ES-I3 (cell line): ENCODE data around the gene TMC1.
"Not testable (repeated sequence)": the region's sequence is repeated elsewhere in the genome, so short reads cannot be mapped to it uniquely, and the experiment has no call there.

Source experiments
- H3K36me3 ChIP-seq: 2 replicates; pipeline ENCODE4 v1.6.1; 2013; ENCODE audit warnings: mild to moderate bottlenecking, low read length, control low read depth, moderate library complexity; ENCODE audit not compliant: insufficient read depth
- H3K4me1 ChIP-seq: 2 replicates; pipeline ENCODE4 v1.6.1; 2013; ENCODE audit warnings: mild to moderate bottlenecking, control low read depth, low read length; ENCODE audit not compliant: insufficient read depth
- H3K9ac ChIP-seq: 2 replicates; pipeline ENCODE4 v1.6.1; 2013; ENCODE audit warnings: low read depth, mild to moderate bottlenecking, low read length, moderate library complexity
- H3K9me3 ChIP-seq: 2 replicates; pipeline ENCODE4 v1.6.1; 2013; ENCODE audit warnings: mild to moderate bottlenecking, low read length, moderate library complexity; ENCODE audit not compliant: control insufficient read depth, insufficient read depth

TMC1 gene

DNA sequence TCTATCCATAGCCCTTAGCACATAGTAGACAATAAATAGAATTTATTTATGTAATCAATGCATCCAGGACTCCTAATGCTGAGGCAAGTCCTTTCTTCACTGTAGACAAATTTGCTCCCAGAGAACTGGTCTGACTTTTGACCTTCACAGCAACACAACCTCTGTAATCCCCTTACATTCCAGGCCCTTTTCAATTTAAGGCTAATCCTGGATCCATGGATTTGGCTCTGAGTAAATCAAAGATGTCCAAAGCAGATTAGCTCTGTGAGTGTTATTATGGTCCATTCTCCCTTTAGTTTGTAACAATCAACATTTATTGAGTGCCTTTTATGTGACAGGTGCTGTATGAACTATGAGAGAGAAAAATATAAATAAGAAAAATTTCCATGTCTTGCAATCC lies 27.4 kb upstream of the TMC1 start:
- Histone ChIP-seq H3K9ac (no peak overlapping the region), H3K4me1 (peaks cover 7% of the 10 kb centered on the region; the same call in 1 of the 2 replicates), H3K9me3 (no peaks in the 10 kb centered on the region), H3K36me3 (no peaks in the 10 kb centered on the region)

DNA sequence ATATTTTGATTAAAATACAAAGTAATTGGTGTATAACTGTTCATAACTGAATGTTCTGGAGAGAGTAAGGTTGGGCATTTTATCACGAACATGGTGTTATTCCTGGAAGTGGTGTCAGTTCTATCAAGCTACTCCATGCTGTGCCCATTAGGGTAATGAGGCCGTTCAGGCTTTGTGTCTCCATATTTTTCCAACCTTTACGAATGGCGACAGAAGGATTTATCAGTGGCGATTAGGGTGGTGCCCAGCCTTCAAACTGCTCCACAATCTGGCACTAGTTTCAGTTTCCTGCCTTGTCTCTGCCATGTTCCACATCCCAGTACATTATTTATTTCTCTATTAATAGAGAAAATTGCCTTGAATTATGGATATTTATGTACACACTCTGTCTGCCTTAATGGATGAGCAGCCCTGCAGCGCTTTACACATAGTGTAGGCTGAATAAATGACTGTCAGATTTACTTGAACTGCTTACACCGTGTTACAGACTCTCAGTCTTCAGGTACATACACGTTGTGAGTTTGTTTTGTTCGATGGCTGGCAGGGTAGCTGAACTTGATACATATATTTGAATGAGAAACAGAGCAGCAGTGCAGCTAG lies 23.9 kb upstream of the TMC1 start:
- peaks cover 4% of the 10 kb centered on the region; the same call in 1 of the 2 replicates for H3K4me1 ChIP-seq
- no peaks in the 10 kb centered on the region for H3K9me3 ChIP-seq
- H3K36me3 ChIP-seq, result no peaks in the 10 kb centered on the region
- no peak overlapping the region for H3K9ac ChIP-seq

DNA sequence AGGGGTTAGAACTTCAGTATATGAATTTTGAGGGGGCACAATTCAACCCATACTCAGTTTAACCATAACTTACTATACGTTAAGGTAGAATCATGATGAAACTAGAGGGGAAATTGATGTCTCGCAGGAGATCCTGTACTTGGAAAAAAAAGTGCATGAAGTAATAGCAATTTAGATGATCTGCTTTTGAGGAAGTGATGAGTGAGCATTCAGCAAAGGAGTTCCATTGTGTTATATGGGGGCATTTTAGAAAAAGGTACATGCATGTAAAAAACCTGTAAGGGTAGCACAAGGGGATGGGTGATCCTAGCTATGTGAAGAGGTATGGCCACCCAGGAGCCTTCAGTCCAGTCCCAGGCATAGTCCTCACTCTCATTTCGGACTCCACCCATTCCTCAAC lies 14.8 kb upstream of the TMC1 start:
- no peak overlapping the region for H3K9ac ChIP-seq
- H3K4me1 ChIP-seq, result no peaks in the 10 kb centered on the region
- H3K36me3 ChIP-seq, result no peaks in the 10 kb centered on the region
- H3K9me3 ChIP-seq, result no peaks in the 10 kb centered on the region

DNA sequence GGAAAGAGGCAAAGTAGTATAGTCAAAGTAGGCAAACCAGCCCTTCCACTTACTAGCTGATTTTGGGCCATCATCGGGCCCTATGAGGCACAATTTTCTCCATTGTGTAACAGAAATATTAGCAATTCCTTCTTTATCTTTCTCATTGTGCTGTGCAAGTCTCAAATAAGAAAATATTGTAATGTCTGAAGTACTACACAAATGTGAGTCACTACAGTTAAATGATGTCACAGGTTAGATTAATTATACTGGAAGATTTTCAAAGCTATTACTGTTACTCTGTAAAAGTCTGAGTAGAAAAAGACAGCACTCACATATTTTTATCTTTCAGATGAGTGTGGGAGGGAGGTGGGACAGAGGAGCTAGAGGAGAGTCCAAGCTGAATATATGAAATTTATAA lies 12.4 kb upstream of the TMC1 start:
- H3K9ac ChIP-seq, result no peak overlapping the region
- no peaks in the 10 kb centered on the region for H3K9me3 ChIP-seq
- no peaks in the 10 kb centered on the region; the same call in 1 of the 2 replicates for H3K4me1 ChIP-seq
- H3K36me3 ChIP-seq, result no peaks in the 10 kb centered on the region

DNA sequence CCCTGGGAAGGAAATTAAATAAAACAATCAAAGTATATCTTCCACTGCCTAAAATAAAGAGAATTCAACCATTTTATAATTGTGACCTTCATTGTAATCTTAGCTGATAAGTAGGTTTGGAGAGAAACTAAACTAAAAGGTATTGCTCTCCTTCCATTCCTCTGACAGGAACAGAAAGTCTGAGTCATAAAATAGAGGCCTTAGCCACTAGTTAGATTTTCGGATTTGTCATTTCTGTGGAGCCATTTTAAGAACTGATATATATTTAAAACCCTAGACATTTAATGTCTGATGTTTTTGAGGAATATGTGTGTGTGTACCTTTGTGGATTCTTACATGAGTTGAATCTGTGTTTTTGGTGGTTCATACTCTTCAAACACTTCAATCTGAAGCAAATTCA lies 11.8 kb upstream of the TMC1 start:
- H3K4me1 ChIP-seq, result no peaks in the 10 kb centered on the region; the same call in 1 of the 2 replicates
- H3K36me3 ChIP-seq, result no peaks in the 10 kb centered on the region
- H3K9me3 ChIP-seq, result no peaks in the 10 kb centered on the region
- H3K9ac ChIP-seq, result no peak overlapping the region

DNA sequence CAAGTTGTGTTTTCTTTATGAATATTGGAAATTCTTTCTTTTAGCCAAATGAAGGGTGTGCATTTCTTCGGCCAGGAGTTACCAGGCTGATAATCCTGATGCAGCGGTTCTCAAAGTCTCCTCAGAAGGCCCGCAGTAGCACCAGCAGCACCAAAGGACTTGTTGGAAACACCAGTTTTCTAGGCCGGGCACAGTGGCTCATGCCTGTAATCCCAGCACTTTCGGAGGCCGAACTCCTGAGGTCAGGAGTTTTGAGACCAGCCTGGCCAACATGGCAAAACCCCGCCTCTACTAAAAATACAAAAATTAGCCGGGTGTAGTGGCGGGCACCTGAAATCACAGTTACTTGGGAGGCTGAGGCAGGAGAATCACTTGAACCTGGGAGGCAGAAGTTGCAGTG lies 397 bp upstream of the TMC1 start:
- not testable (repeated sequence) for H3K9me3 ChIP-seq, H3K36me3 ChIP-seq
- Histone ChIP-seq H3K4me1 (peaks cover 16% of the 10 kb centered on the region), H3K9ac (peak overlapping the region; percentile 40; the same call in 1 of the 2 replicates)

DNA sequence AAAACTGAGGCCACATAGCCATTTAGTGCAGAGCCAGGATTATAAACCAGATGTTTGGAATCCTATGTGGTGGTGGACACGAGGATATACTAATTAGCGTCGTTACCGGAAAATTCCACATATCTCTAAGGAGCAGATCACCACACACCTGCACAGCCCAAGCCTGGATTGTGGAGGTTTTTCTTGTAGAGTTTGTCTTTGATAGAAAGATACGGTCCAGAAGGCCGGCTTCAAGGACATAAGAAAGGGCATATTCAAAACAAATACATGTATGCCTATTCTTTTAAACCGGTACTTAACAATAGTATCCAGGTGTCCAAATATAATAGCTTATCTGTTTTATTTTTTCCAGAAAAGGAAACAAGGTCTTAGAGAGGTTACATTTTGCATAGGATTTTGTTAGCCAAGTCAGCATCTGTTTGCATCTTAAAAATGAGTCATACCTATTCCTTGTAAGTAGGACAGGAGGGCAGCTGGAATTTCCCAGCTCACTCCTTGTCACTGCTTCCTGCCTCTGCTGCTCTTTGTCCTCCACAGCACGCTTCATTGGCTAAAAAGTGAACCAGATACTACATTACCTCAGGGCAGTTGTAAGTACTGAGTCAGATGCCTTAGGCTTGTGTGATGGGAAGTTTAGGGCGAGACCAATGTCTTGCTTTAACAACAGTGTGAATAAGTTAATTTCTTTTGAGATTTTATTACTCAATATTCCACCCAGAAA lies 3.6 kb downstream of the TMC1 start:
- Histone ChIP-seq H3K36me3 (no peaks in the 10 kb centered on the region), H3K4me1 (peaks cover 29% of the 10 kb centered on the region), H3K9ac (no peak overlapping the region)

DNA sequence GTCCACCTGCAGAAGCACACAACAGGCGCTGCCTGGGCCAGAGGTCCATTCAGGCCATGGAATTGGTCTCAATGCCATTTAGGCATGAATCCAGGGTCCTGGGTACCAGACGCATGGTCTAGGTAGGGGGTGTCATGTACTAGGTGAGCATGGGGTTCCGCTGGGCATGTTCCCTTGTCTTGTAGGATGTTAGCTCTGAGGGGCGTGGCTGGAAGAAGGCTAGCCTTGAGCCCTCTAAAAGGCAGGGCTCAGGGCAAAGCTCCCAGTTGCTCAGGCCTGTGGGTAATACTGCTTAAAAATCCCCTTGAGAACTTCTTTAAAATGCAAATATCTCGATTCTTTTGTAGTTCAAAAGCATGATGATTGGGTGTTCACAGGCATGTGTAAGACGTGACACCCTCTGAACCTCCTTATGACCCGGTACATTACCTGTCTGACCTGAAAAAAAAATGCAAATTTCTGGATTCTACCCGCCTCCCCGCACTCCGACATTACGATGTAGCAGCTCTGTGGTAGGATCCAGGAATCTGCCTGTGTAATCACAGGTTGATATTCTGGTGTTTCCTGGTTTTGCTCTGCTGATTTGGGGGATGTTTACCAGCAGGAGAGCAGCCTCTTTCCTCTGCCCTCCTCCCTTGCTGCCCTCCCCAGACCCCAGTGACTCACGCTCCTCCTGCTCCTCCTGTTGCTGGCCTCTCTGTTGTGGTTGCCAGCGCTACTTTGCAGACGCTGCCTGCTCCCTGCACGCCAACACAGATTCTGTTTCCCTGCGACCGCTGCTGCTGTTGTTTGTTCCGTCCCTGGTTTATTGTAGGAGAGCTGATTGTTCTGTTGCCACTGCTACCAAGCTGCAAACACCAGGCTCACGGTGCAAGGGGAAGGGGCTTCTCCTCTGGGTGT lies 5.7 kb downstream of the TMC1 start:
- H3K36me3 ChIP-seq, result no peaks in the 10 kb centered on the region
- H3K4me1 ChIP-seq, result peaks cover 29% of the 10 kb centered on the region
- peak overlapping the region; percentile 54 for H3K9ac ChIP-seq
- peaks cover 3% of the 10 kb centered on the region; the same call in 1 of the 2 replicates for H3K9me3 ChIP-seq

More for the DNA sequence above, 3.6 kb downstream of the TMC1 start:
- H3K9me3 ChIP-seq, result no peaks in the 10 kb centered on the region

DNA sequence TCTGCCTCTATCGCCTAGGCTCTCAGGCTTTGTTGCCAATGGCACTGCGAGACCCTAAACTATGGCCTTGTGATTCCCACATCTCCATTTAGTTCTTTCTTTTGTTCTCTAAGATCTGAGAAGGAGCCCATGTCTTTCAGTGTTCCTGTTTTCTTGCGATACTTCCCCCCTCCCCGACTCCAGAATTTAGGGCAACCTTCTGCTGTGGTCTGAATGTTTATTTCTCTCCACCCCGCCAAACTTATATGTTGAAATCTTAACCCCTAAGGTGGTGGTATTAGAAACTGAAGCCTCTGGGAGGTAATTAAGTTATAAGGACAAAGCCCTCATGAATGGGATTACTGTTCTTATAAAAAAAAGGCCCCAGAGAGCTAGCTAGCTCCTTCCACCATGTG lies 6.4 kb downstream of the TMC1 start:
- no peaks in the 10 kb centered on the region for H3K36me3 ChIP-seq
- H3K4me1 ChIP-seq, result peaks cover 29% of the 10 kb centered on the region
- H3K9me3 ChIP-seq, result peaks cover 3% of the 10 kb centered on the region; the same call in 1 of the 2 replicates
- H3K9ac ChIP-seq, result peak overlapping the region; percentile 54

DNA sequence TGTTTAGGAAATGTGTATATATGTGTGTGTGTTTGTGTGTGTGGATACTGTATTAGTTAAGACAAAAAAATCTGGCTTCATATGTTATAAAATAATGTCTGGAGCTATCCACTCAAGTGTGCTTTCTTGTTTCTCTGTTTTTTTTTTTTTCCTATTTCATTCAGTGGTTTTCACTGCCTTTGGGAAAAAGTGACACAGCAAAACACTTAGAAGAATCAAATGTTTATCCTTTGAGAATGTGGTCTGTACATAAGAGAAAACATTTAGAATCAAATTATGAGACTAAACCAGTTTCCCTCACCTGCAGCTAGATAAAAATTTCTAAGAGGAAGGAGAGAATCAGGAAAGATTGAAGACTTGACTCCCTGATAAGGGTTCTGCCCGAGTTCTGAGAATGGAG lies 8.1 kb downstream of the TMC1 start:
- no peaks in the 10 kb centered on the region for H3K36me3 ChIP-seq
- H3K9ac ChIP-seq, result no peak overlapping the region
- peaks cover 29% of the 10 kb centered on the region for H3K4me1 ChIP-seq
- peaks cover 3% of the 10 kb centered on the region; the same call in 1 of the 2 replicates for H3K9me3 ChIP-seq

DNA sequence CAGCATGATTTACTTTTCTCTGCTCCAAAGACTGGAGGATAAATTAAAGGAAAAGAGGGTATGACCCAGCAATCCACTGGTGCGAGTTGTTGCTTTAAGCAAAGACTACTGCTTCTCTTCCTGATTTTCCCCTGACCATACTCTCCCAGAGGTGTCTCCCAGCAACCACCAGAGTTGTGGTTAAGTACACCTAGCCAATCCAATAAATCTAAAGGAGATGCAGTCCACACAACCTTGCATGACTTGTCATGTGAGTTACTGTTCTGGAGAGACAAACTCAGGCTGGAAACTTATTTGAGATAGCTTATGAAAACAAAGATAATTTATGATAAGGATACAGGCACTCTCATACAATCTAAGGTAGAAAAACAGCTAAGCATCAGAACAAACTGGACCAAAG lies 11.9 kb downstream of the TMC1 start:
- peaks cover 3% of the 10 kb centered on the region; the same call in 1 of the 2 replicates for H3K9me3 ChIP-seq
- H3K36me3 ChIP-seq, result no peaks in the 10 kb centered on the region

DNA sequence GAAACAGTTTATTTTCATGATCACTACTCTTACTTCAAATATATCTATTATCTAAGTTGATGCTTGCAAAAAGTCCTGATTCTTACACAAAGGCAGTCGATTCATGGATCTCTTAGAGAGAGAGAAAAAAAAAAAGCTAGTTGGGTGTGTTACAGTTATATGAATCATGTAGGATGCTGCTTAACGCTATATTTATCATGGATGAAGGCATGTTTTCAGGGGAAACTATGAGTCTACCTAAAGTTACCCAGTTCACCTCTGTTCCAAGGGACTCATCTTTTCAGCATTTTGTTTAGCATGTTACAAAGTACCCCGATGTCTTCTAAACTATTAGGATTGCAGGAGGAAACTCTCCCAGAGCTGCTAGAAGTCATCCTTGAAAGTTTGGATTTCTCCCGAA lies 13.5 kb downstream of the TMC1 start:
- Histone ChIP-seq H3K36me3 (no peaks in the 10 kb centered on the region), H3K4me1 (peaks cover 6% of the 10 kb centered on the region; the same call in 1 of the 2 replicates), H3K9me3 (peaks cover 3% of the 10 kb centered on the region; the same call in 1 of the 2 replicates), H3K9ac (no peak overlapping the region)

More for the DNA sequence above, 11.9 kb downstream of the TMC1 start:
- Histone ChIP-seq H3K9ac (no peak overlapping the region), H3K4me1 (peaks cover 3% of the 10 kb centered on the region; the same call in 1 of the 2 replicates)

DNA sequence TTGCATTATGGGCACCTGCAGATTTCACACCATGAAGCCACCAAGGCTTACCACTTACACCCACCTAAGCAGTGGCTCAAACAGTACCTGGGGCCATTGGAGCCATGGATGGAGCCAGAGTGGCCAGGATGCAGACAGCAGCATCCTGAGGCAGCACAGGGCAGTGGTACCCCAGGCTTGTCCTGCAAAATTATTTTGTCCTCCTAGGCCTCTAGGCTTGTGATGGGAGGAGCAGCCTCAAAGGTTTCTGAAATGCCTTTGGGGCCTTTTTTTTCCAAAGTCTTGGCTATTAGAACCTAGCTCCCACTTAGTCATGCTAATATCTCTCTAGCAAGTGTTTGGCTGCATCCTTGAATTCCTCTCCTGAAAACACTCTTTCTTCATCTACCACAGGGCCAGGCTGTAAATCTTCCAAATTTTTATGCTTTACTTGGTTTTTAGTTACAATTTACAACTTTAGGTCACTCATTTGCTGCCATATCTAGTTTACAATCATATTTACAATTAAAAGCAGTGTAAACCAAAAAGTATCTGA lies 15.7 kb downstream of the TMC1 start:
- Histone ChIP-seq H3K36me3 (no peaks in the 10 kb centered on the region), H3K9me3 (no peaks in the 10 kb centered on the region; the same call in 1 of the 2 replicates), H3K4me1 (peaks cover 11% of the 10 kb centered on the region; the same call in 1 of the 2 replicates), H3K9ac (no peak overlapping the region)

DNA sequence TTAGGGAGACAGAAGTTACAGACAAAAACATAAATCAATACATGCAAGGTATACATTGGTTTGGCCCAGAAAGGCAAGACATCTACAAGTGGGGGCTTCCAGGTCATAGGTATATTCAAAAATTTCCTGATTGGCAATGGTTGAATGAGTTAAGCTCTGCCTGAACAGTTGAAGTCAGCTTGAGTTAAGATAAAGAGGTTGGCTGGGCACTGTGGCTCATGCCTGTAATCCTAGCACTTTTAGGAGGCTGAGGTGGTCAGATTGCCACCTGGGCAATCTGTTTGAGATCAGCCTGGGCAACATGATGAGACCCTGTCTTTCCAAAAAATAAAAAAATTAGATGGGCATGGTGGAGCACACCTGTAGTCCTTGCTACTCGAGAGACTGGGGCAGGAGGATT lies 16.3 kb downstream of the TMC1 start:
- Histone ChIP-seq H3K36me3 (no peaks in the 10 kb centered on the region), H3K9ac (no peak overlapping the region), H3K9me3 (no peaks in the 10 kb centered on the region; the same call in 1 of the 2 replicates), H3K4me1 (peaks cover 11% of the 10 kb centered on the region; the same call in 1 of the 2 replicates)
